Caco-2 (cell line): ENCODE results near the gene DYDC1. TPM values are rescaled to one million over a fixed set of nuclear protein-coding genes. Genes with fewer than 3 reads are reported as not detected.
"Not testable (repeated sequence)": the region's sequence is repeated elsewhere in the genome, so short reads cannot be mapped to it uniquely, and the experiment has no call there.

ENCODE experiments used
- BruUV-seq: library from RNA; stranded (reverse); fragments of 400-500 nt; replicated peaks from 2 replicates; lab custom pipeline; 2021; lab: Mats Ljungman, UMichigan
- CTCF ChIA-PET: fragments of 300-600 bp; sonication (Branson Sonifier 250); formaldehyde crosslinking; loops from one replicate; lab custom pipeline; 2022; ENCODE audit warnings: antibody characterized with exemption; lab: Charles Lee
- POLR2A ChIA-PET: fragments of 300-600 bp; sonication (Branson Sonifier 250); formaldehyde crosslinking; loops from one replicate; lab custom pipeline; 2022; ENCODE audit warnings: antibody characterized with exemption; lab: Charles Lee
- DNase-seq, 2 experiments: peaks; one replicate each; pipeline versions ENCODE4 v3.0.0 to v3.0.0-alpha.2; 2020 to 2022
- H3K27me3 ChIP-seq: replicated peaks from 2 replicates; pipeline ENCODE4 v1.6.0; 2011; ENCODE audit warnings: low read length; ENCODE audit not compliant: control insufficient read depth, insufficient read depth
- H3K36me3 ChIP-seq: 2 replicates; pipeline ENCODE4 v1.5.1; 2011; ENCODE audit warnings: low read length; ENCODE audit not compliant: control insufficient read depth, insufficient read depth
- H3K4me1 ChIP-seq: fragments of 250-450 bp; sonication (Bioruptor Pico); 2 replicates; pipeline ENCODE4 v1.5.1; 2020; ENCODE audit warnings: mild to moderate bottlenecking
- H3K4me3 ChIP-seq: 2 replicates; pipeline ENCODE4 v1.5.1; 2011; ENCODE audit warnings: low read depth, mild to moderate bottlenecking, control low read depth, low read length
- H3K9me3 ChIP-seq: fragments of 250-450 bp; sonication (Bioruptor Pico); 2 replicates; pipeline ENCODE4 v1.5.1; 2020; ENCODE audit warnings: mild to moderate bottlenecking, moderate library complexity
- H3K27ac Mint-ChIP-seq: one replicate; pipeline ENCODE4 v1.8.0; 2022; ENCODE audit warnings: mixed read lengths; ENCODE audit not compliant: unreplicated experiment
- H3K27me3 Mint-ChIP-seq: one replicate; pipeline ENCODE4 v1.8.0; 2022; ENCODE audit warnings: mixed read lengths; ENCODE audit not compliant: insufficient read depth, unreplicated experiment
- H3K36me3 Mint-ChIP-seq: one replicate; pipeline ENCODE4 v1.8.0; 2022; ENCODE audit warnings: mild to moderate bottlenecking, mixed read lengths; ENCODE audit not compliant: insufficient read depth, unreplicated experiment
- H3K4me1 Mint-ChIP-seq: one replicate; pipeline ENCODE4 v1.8.0; 2022; ENCODE audit warnings: low read depth, mixed read lengths; ENCODE audit not compliant: unreplicated experiment
- H3K4me3 Mint-ChIP-seq: one replicate; pipeline ENCODE4 v1.8.0; 2022; ENCODE audit warnings: mild to moderate bottlenecking, moderate library complexity, mixed read lengths; ENCODE audit not compliant: unreplicated experiment
- H3K9me3 Mint-ChIP-seq: one replicate; pipeline ENCODE4 v1.8.0; 2022; ENCODE audit warnings: mixed read lengths; ENCODE audit not compliant: unreplicated experiment
- intact Hi-C: fragments of 100-400 bp; cut with micrococcal nuclease; formaldehyde crosslinking; loops from one replicate; pipeline ENCODE4 v1.10.0; 2022; ENCODE audit not compliant: unreplicated experiment
- total RNA-seq: library from RNA; stranded (reverse); gene quantifications from 2 replicates; pipeline ENCODE4 v1.2.3, GENCODE V29; 2022
- TF ChIP-seq, protein P1 (sequence below), 2 experiments: fragments of 200-600 bp in 1 of 2; IDR thresholded peaks; 1 replicate in 1 of 2; 2 replicates in 1 of 2; pipeline versions ENCODE4 v1.5.1 to v1.8.0; 2011 to 2022; ENCODE audit warnings: antibody characterized with exemption in 1 of 2, control low read depth in 1 of 2, inconsistent platforms in 1 of 2, low read depth in 1 of 2, low read length in 1 of 2, mild to moderate bottlenecking in 1 of 2, moderate library complexity in 1 of 2; ENCODE audit not compliant: insufficient read depth in 1 of 2, severe bottlenecking in 1 of 2, unreplicated experiment in 1 of 2

Gene DYDC1
- total RNA-seq, 1 experiment from 2014 or later, result not detected

GRCh38 chr10:80365510-80365909 lies 9.0 kb upstream of the DYDC1 start:
- H3K27me3 Mint-ChIP-seq, result no peaks in the 10 kb centered on the region
- no peak overlapping the region for H3K4me3 Mint-ChIP-seq
- H3K4me1 Mint-ChIP-seq, result no peaks in the 10 kb centered on the region
- POLR2A ChIA-PET, result no interaction called here
- H3K9me3 Mint-ChIP-seq, result peaks cover 22% of the 10 kb centered on the region
- no peak overlapping the region for H3K4me3 ChIP-seq
- H3K9me3 ChIP-seq, result peaks cover 10% of the 10 kb centered on the region; the same call in 1 of the 2 replicates
- BruUV-seq, result no TSS peak
- DNase-seq, result no peak
- intact Hi-C loops, result no loop called here
- H3K4me1 ChIP-seq, result no peaks in the 10 kb centered on the region
- CTCF ChIA-PET, result no interaction called here
- H3K27ac Mint-ChIP-seq, result no peak overlapping the region
- H3K36me3 Mint-ChIP-seq, result no peaks in the 10 kb centered on the region
- TF ChIP-seq, protein P1, sequence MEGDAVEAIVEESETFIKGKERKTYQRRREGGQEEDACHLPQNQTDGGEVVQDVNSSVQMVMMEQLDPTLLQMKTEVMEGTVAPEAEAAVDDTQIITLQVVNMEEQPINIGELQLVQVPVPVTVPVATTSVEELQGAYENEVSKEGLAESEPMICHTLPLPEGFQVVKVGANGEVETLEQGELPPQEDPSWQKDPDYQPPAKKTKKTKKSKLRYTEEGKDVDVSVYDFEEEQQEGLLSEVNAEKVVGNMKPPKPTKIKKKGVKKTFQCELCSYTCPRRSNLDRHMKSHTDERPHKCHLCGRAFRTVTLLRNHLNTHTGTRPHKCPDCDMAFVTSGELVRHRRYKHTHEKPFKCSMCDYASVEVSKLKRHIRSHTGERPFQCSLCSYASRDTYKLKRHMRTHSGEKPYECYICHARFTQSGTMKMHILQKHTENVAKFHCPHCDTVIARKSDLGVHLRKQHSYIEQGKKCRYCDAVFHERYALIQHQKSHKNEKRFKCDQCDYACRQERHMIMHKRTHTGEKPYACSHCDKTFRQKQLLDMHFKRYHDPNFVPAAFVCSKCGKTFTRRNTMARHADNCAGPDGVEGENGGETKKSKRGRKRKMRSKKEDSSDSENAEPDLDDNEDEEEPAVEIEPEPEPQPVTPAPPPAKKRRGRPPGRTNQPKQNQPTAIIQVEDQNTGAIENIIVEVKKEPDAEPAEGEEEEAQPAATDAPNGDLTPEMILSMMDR (IDR thresholded peaks at IDR 0.05; ENCODE audit: insufficient read depth in 1 of 2, low read depth in 1 of 2, low read length in 1 of 2, severe bottlenecking in 1 of 2, unreplicated experiment in 1 of 2), result no peak
- H3K27me3 ChIP-seq, result no peaks in the 10 kb centered on the region
- no peaks in the 10 kb centered on the region for H3K36me3 ChIP-seq

DNA sequence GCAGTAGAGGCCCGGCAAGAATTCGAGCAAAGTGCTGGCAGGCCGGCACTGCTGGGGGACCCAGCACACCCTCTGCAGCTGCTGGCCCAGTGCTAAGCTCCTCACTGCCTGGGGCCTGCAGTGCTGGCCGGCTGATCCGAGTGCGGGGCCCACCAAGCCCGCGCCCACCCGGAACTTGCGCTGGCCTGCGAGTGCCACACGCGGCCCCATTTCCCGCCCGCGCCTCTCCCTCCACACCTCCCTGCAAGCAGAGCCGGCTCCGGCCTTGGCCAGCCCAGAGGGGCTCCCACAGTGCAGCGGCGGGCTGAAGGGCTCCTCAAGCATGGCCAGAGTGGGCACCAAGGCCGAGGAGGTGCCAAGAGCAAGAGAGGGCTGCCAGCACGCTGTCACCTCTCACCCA lies 3.1 kb upstream of the DYDC1 start:
- Histone ChIP-seq H3K27me3 (no peaks in the 10 kb centered on the region), H3K4me1 (no peaks in the 10 kb centered on the region), H3K9me3 (no peaks in the 10 kb centered on the region), H3K4me3 (no peak overlapping the region), H3K36me3 (no peaks in the 10 kb centered on the region)
- TF ChIP-seq, protein P1 (IDR thresholded peaks at IDR 0.05; ENCODE audit: insufficient read depth in 1 of 2, low read depth in 1 of 2, low read length in 1 of 2, severe bottlenecking in 1 of 2, unreplicated experiment in 1 of 2), result no peak
- Mint-ChIP-seq H3K27me3 (peaks cover 6% of the 10 kb centered on the region), H3K4me1 (no peaks in the 10 kb centered on the region), H3K27ac (no peak overlapping the region), H3K9me3 (no peaks in the 10 kb centered on the region), H3K4me3 (no peak overlapping the region), H3K36me3 (no peaks in the 10 kb centered on the region)
- no TSS peak for BruUV-seq
- POLR2A ChIA-PET, result no interaction called here
- intact Hi-C loops, result no loop called here
- DNase-seq, result no peak
- CTCF ChIA-PET, result interaction anchor here (0.6 to 1.4 kb wide), 2 partner anchors 19 to 99 kb away, joined by 3 read pairs; no protein-coding TSS in a partner anchor

- H3K36me3 ChIP-seq, H3K9me3 Mint-ChIP-seq, DNase-seq, H3K4me1 ChIP-seq, BruUV-seq, H3K36me3 Mint-ChIP-seq, intact Hi-C loops, H3K4me3 Mint-ChIP-seq, H3K4me3 ChIP-seq, H3K9me3 ChIP-seq, H3K27ac Mint-ChIP-seq, H3K4me1 Mint-ChIP-seq, H3K27me3 Mint-ChIP-seq, H3K27me3 ChIP-seq, POLR2A ChIA-PET: not testable (repeated sequence)
- CTCF ChIA-PET, result interaction anchor here (1.4 kb wide), 1 partner anchor 19 kb away, joined by 3 read pairs; no protein-coding TSS in a partner anchor
Observed at GRCh38 chr10:80358925-80359324, 2.4 kb upstream of the DYDC1 start.

DNA sequence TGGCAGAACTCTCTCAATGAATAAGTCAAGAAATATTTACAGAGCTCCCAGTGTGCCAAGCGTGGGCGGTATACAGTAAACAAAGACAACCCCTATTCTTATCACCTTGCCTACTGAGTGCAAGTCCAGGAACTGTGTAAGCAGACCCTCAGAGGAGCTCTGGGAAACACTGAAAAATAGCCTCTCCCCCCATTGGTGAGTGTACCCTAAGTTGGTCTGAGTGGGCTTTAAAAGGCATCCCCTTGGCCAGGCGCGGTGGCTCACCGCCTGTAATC lies 1.2 kb upstream of the DYDC1 start:
- no peaks in the 10 kb centered on the region for H3K36me3 Mint-ChIP-seq

More for the DNA sequence above, 1.2 kb upstream of the DYDC1 start:
- H3K27me3 Mint-ChIP-seq, result peaks cover 6% of the 10 kb centered on the region
- intact Hi-C loops, result no loop called here
- H3K9me3 ChIP-seq, result no peaks in the 10 kb centered on the region
- TF ChIP-seq, protein P1 (IDR thresholded peaks at IDR 0.05; ENCODE audit: insufficient read depth in 1 of 2, low read depth in 1 of 2, low read length in 1 of 2, severe bottlenecking in 1 of 2, unreplicated experiment in 1 of 2), result no peak
- no peak for DNase-seq
- H3K36me3 ChIP-seq, result no peaks in the 10 kb centered on the region
- H3K4me3 ChIP-seq, result no peak overlapping the region
- H3K27ac Mint-ChIP-seq, result no peak overlapping the region
- POLR2A ChIA-PET, result no interaction called here
- H3K4me1 ChIP-seq, result no peaks in the 10 kb centered on the region
- H3K27me3 ChIP-seq, result no peaks in the 10 kb centered on the region
- H3K4me1 Mint-ChIP-seq, result no peaks in the 10 kb centered on the region
- CTCF ChIA-PET, result no interaction called here
- BruUV-seq, result no TSS peak
- H3K9me3 Mint-ChIP-seq, result no peaks in the 10 kb centered on the region
- no peak overlapping the region for H3K4me3 Mint-ChIP-seq
